B cell (primary cell): ENCODE measurements around the gene SUSD3. TPM values are rescaled to one million over a fixed set of nuclear protein-coding genes. Genes with fewer than 3 reads are reported as not detected.

Source experiments
- ATAC-seq: fragments of 200-7000 bp; cut with Tn5 transposase; one replicate; pipeline ENCODE4 v1.10.0; 2021; ENCODE audit warnings: low read depth, mild to moderate bottlenecking, moderate number of reproducible peaks, moderate library complexity
- CTCF ChIA-PET: fragments of 350-600 bp; sonication (Branson Sonifier 250); formaldehyde crosslinking; loops from one replicate; lab custom pipeline; 2021; ENCODE audit warnings: antibody characterized with exemption, inconsistent platforms; lab: Charles Lee
- POLR2A ChIA-PET: fragments of 350-600 bp; sonication (Branson Sonifier 250); formaldehyde crosslinking; loops from one replicate; lab custom pipeline; 2021; ENCODE audit warnings: antibody characterized with exemption; lab: Charles Lee
- DNase-seq: peaks from one replicate; pipeline ENCODE4 v3.0.0; 2013
- H2AFZ ChIP-seq: 2 replicates; pipeline ENCODE4 v1.6.1; 2012; ENCODE audit warnings: mild to moderate bottlenecking, low read depth, low read length; ENCODE audit not compliant: insufficient read depth, poor library complexity, severe bottlenecking
- H3K27ac ChIP-seq, 2 donors: 1 replicate in 1 of 2; 2 replicates in 1 of 2; pipeline ENCODE4 v1.5.1; 2012 to 2013; ENCODE audit warnings: low read length in 2 of 2, mild to moderate bottlenecking in 2 of 2, moderate library complexity in 1 of 2
- H3K27me3 ChIP-seq, 4 experiments: fragments of 200-600 bp in 1 of 4; sonication (generic) in 1 of 4; replicated peaks in 1 of 4; 1 replicate in 2 of 4; 2 replicates in 2 of 4; pipeline versions ENCODE4 v1.6.1 to v1.7.0; 2013 to 2016; ENCODE audit warnings: low read length in 3 of 4, mild to moderate bottlenecking in 2 of 4, mixed read lengths in 1 of 4, moderate library complexity in 1 of 4; ENCODE audit not compliant: insufficient read depth in 4 of 4, control insufficient read depth in 3 of 4; ENCODE audit errors: control extremely low read depth in 1 of 4
- H3K36me3 ChIP-seq, 2 experiments: replicated peaks in 1 of 2; 1 replicate in 1 of 2; 2 replicates in 1 of 2; pipeline versions ENCODE4 v1.6.1 to v1.7.1; 2013; ENCODE audit warnings: low read length in 1 of 2; ENCODE audit not compliant: insufficient read depth in 2 of 2, control insufficient read depth in 1 of 2; ENCODE audit errors: control extremely low read depth in 1 of 2, extremely low read depth in 1 of 2
- H3K4me1 ChIP-seq, 2 donors: fragments of 200-600 bp in 1 of 2; sonication (generic) in 1 of 2; 1 replicate in 1 of 2; 2 replicates in 1 of 2; pipeline versions ENCODE4 v1.5.1 to v1.6.1; 2013 to 2017; ENCODE audit warnings: low read length in 2 of 2; ENCODE audit not compliant: control insufficient read depth in 2 of 2, insufficient read depth in 2 of 2
- H3K4me2 ChIP-seq: replicated peaks from 2 replicates; pipeline ENCODE3; 2012; ENCODE audit warnings: mild to moderate bottlenecking, low read depth, low read length; ENCODE audit not compliant: poor library complexity, severe bottlenecking
- H3K4me3 ChIP-seq, 5 experiments: fragments of 200-600 bp in 1 of 5; sonication (generic) in 1 of 5; 1 replicate in 3 of 5; 2 replicates in 2 of 5; pipeline versions ENCODE4 v1.5.1 to v1.7.0; 2011 to 2016; ENCODE audit warnings: low read length in 4 of 5, mild to moderate bottlenecking in 4 of 5, low read depth in 2 of 5, control low read depth in 1 of 5, moderate library complexity in 1 of 5; ENCODE audit not compliant: insufficient read depth in 1 of 5; ENCODE audit errors: control extremely low read depth in 1 of 5, extremely low read depth in 1 of 5
- H3K79me2 ChIP-seq: fragments of 200-600 bp; sonication (generic); one replicate; pipeline ENCODE4 v1.6.0; 2016; ENCODE audit warnings: low read length; ENCODE audit not compliant: control insufficient read depth, insufficient read depth
- H3K9ac ChIP-seq: fragments of 200-600 bp; sonication (generic); 2 replicates; pipeline ENCODE4 v1.6.1; 2017; ENCODE audit warnings: mild to moderate bottlenecking, low read length, moderate library complexity
- H3K9me3 ChIP-seq, 3 donors: one replicate each; pipeline versions ENCODE4 v1.6.1 to v1.7.1; 2013; ENCODE audit warnings: low read length in 2 of 3; ENCODE audit not compliant: control insufficient read depth in 2 of 3, insufficient read depth in 1 of 3; ENCODE audit errors: control extremely low read depth in 1 of 3
- H4K20me1 ChIP-seq: 2 replicates; pipeline ENCODE4 v1.6.0; 2012; ENCODE audit warnings: mild to moderate bottlenecking, low read length; ENCODE audit not compliant: insufficient read depth, control insufficient read depth, poor library complexity, severe bottlenecking
- H3K27ac Mint-ChIP-seq: one replicate; pipeline ENCODE4 v1.8.0; 2021; ENCODE audit warnings: mixed read lengths
- H3K27me3 Mint-ChIP-seq: one replicate; pipeline ENCODE4 v1.8.0; 2021; ENCODE audit warnings: mixed read lengths
- H3K4me1 Mint-ChIP-seq: one replicate; pipeline ENCODE4 v1.8.0; 2021; ENCODE audit warnings: mixed read lengths
- H3K4me3 Mint-ChIP-seq: one replicate; pipeline ENCODE4 v1.8.0; 2021; ENCODE audit warnings: mixed read lengths
- H3K9me3 Mint-ChIP-seq: one replicate; pipeline ENCODE4 v1.8.0; 2022; ENCODE audit warnings: mixed read lengths; ENCODE audit not compliant: insufficient read depth
- CTCF ChIP-seq: fragments of 200-600 bp; IDR thresholded peaks from one replicate; pipeline ENCODE4 v1.8.0; 2022; ENCODE audit warnings: antibody characterized with exemption, mild to moderate bottlenecking
- EZH2 ChIP-seq: IDR thresholded peaks from 2 replicates; pipeline ENCODE4 v1.6.1; 2012; ENCODE audit warnings: borderline replicate concordance, low read depth, mild to moderate bottlenecking, moderate library complexity, low read length; ENCODE audit not compliant: insufficient read depth, poor library complexity, severe bottlenecking
- WGBS: methylation state at CpG from one replicate; pipeline ENCODE4 v1.1.5; 2013; ENCODE audit warnings: missing lambda C conversion rate; ENCODE audit not compliant: insufficient coverage; 5-methylcytosine and 5-hydroxymethylcytosine counted together
- intact Hi-C: fragments of 100-400 bp; cut with micrococcal nuclease; formaldehyde crosslinking; loops from one replicate; pipeline ENCODE4 v1.10.0; 2022
- polyA plus RNA-seq: library from polyadenylated mRNA; depleted of rRNA; stranded (reverse); fragments of >200 nt; gene quantifications from 2 replicates; pipeline ENCODE4 v1.2.3, GENCODE V29; 2012
- total RNA-seq, 2 donors: library from RNA; stranded (reverse); fragments of 120-200 nt in 1 of 2; gene quantifications; 1 replicate in 1 of 2; 2 replicates in 1 of 2; pipeline versions ENCODE4 v1.2.3 to v1.2.4, GENCODE V29; 2013 to 2022

The SUSD3 gene
- total and polyA plus RNA-seq, 2 donors (not counting 1 experiment from before 2014, with no cell fraction given) = 41.0 to 85.0 TPM

GRCh38 chr9:93072383-93072795 lies 13.9 kb downstream of the SUSD3 start:
- no peaks in the 10 kb centered on the region for H3K27me3 Mint-ChIP-seq
- ChIA-PET POLR2A (no interaction called here), CTCF (interaction anchor here (0.5 kb wide), 1 partner anchor 18 kb away, joined by 3 read pairs; no protein-coding TSS in a partner anchor)
- Histone ChIP-seq H3K36me3 (peaks cover 4 to 42% of the 10 kb centered on the region in 2 experiments), H4K20me1 (peaks cover 38% of the 10 kb centered on the region), H3K27me3 (no peaks in the 10 kb centered on the region), H3K4me2 (peak overlapping the region; percentile 37), H3K4me3 (no peak overlapping the region), H3K27ac (no peak overlapping the region), H3K4me1 (peaks cover 9 to 10% of the 10 kb centered on the region in 2 donors), H3K9me3 (no peaks in the 10 kb centered on the region), H2AFZ (no peak overlapping the region), H3K9ac (no peak overlapping the region), H3K79me2 (peaks cover 82% of the 10 kb centered on the region)
- H3K9me3 Mint-ChIP-seq = no peaks in the 10 kb centered on the region
- no peak overlapping the region for H3K27ac Mint-ChIP-seq
- TF ChIP-seq EZH2 (no peak), CTCF (no peak)
- WGBS = 55% methylated on average over 5 of the region's 5 CpGs
- intact Hi-C loops = no loop called here
- no peak overlapping the region for H3K4me3 Mint-ChIP-seq
- peaks cover 19% of the 10 kb centered on the region for H3K4me1 Mint-ChIP-seq
- DNase-seq = no peak
- ATAC-seq = no peak

DNA sequence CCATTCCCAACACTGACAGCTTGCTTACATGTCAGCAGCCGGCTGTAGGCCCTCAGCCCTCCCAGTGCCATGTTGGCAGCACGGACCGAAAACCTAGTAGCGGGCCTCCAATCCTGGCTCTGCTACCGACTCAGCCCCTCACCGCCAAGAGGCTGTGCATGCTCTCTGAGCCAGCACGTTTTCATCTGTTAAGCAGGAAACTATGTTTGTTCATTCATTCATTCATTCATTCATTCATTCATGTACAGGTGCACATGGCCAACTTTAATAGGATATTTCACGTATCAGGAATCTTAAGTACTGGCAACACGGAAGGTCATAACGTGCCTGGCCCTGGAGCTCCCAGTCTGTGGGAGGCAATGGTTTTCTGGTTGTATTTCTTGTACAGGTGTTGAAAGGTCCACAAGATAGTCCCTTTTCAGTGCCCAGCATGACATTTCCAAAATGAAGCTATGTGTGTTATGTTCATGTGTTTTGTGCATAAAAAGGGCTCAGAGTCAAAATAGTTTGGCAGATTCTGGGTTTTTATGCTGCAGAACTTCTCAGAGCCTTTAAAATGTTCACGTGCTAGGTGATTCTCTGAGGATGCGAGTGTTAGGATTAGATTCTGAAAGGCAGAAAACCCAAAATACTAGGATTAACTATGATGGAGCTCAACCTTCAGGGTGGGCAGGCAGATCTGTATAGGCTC lies 17.7 kb downstream of the SUSD3 start:
- ATAC-seq = no peak
- H3K4me2 ChIP-seq = no peak overlapping the region
- H4K20me1 ChIP-seq = peaks cover 41% of the 10 kb centered on the region
- 94% methylated on average over 12 of the region's 12 CpGs for WGBS
- H3K9ac ChIP-seq = no peak overlapping the region
- no peaks in the 10 kb centered on the region for H3K9me3 ChIP-seq
- H3K36me3 ChIP-seq = peaks cover 2 to 39% of the 10 kb centered on the region in 2 experiments
- no peak overlapping the region for H3K27ac Mint-ChIP-seq
- peaks cover 50% of the 10 kb centered on the region for H3K79me2 ChIP-seq
- no peak overlapping the region for H3K27ac ChIP-seq
- ChIA-PET POLR2A (interaction anchor here (0.5 kb wide), 1 partner anchor 86 kb away, joined by 10 read pairs; no protein-coding TSS in a partner anchor), CTCF (interaction anchor here (1.1 kb wide), 1 partner anchor 73 kb away, joined by 3 read pairs; no protein-coding TSS in a partner anchor)
- DNase-seq = no peak
- intact Hi-C loops = no loop called here
- H3K27me3 ChIP-seq = no peaks in the 10 kb centered on the region
- H3K4me3 Mint-ChIP-seq = no peak overlapping the region
- H3K4me1 ChIP-seq = peaks cover 9 to 10% of the 10 kb centered on the region in 2 donors
- no peaks in the 10 kb centered on the region for H3K9me3 Mint-ChIP-seq
- no peaks in the 10 kb centered on the region for H3K27me3 Mint-ChIP-seq
- H3K4me1 Mint-ChIP-seq = peaks cover 10% of the 10 kb centered on the region
- TF ChIP-seq CTCF (no peak), EZH2 (no peak)
- no peak overlapping the region for H3K4me3 ChIP-seq
- no peak overlapping the region for H2AFZ ChIP-seq
